GM21786 (cell line): ENCODE measurements around the gene ADGRG6.
A peak's percentile ranks its signal among the peaks of the same experiment; 100 is the strongest.

Source experiments
- ATAC-seq: cut with Tn5 transposase; IDR thresholded peaks from one replicate; pipeline ENCODE4 v1.9.1; 2021; ENCODE audit not compliant: unreplicated experiment

ADGRG6 gene

GRCh38 chr6:142374091-142374770 lies 72.4 kb downstream of the ADGRG6 start:
- ATAC-seq: no peak

- no peak for ATAC-seq
Measured at GRCh38 chr6:142374965-142375733, 73.3 kb downstream of the ADGRG6 start.

- no peak for ATAC-seq
Measured at GRCh38 chr6:142376115-142376514, 74.3 kb downstream of the ADGRG6 start.

- ATAC-seq: no peak
Measured at GRCh38 chr6:142376800-142377496, 75.1 kb downstream of the ADGRG6 start.

GRCh38 chr6:142377497-142377848 lies 75.7 kb downstream of the ADGRG6 start:
- ATAC-seq: no peak

GRCh38 chr6:142378138-142378875 lies 76.5 kb downstream of the ADGRG6 start:
- ATAC-seq: no peak

- no peak for ATAC-seq
Measured at GRCh38 chr6:142380626-142381025, 78.8 kb downstream of the ADGRG6 start.

GRCh38 chr6:142381181-142381580 lies 79.4 kb downstream of the ADGRG6 start:
- no peak for ATAC-seq

- ATAC-seq: no peak
Measured at GRCh38 chr6:142381845-142382378, 80.1 kb downstream of the ADGRG6 start.

- no peak for ATAC-seq
Measured at GRCh38 chr6:142384519-142385254, 82.9 kb downstream of the ADGRG6 start.

- no peak for ATAC-seq
Measured at GRCh38 chr6:142385352-142385751, 83.5 kb downstream of the ADGRG6 start.

GRCh38 chr6:142386657-142387056 lies 84.8 kb downstream of the ADGRG6 start:
- no peak for ATAC-seq

GRCh38 chr6:142387997-142388815 lies 86.4 kb downstream of the ADGRG6 start:
- peak; percentile 79 for ATAC-seq

- ATAC-seq: no peak
Measured at GRCh38 chr6:142395266-142395665, 93.5 kb downstream of the ADGRG6 start.

GRCh38 chr6:142395768-142396231 lies 94.0 kb downstream of the ADGRG6 start:
- ATAC-seq: peak; percentile 95

- ATAC-seq: no peak
Measured at GRCh38 chr6:142398353-142398752, 96.5 kb downstream of the ADGRG6 start.

GRCh38 chr6:142399739-142400138 lies 97.9 kb downstream of the ADGRG6 start:
- ATAC-seq: no peak

GRCh38 chr6:142400495-142400894 lies 98.7 kb downstream of the ADGRG6 start:
- no peak for ATAC-seq

- ATAC-seq: no peak
Measured at GRCh38 chr6:142401838-142402237, 100.0 kb downstream of the ADGRG6 start.
